ENCODE measurements around the gene DRAXIN. TPM values are rescaled to one million over a fixed set of nuclear protein-coding genes. Genes with fewer than 3 reads are reported as not detected.

Gene DRAXIN
- total RNA-seq, 2 experiments from 2014 or later: 0.15 to 0.19 TPM

GRCh38 chr1:11682287-11682771 lies 9.2 kb upstream of the DRAXIN start:
- no peaks in the 10 kb centered on the region for H3K79me2 ChIP-seq (ENCODE audit: insufficient read depth, low read depth, low read length)
- H3K36me3 ChIP-seq (ENCODE audit: insufficient read depth, low read length): peaks cover 7% of the 10 kb centered on the region; the same call in 1 of the 2 replicates
- H4K20me1 ChIP-seq (ENCODE audit: insufficient read depth, low read length): no peaks in the 10 kb centered on the region
- BruUV-seq (replicated peaks): no TSS peak
- no peaks in the 10 kb centered on the region for H3K9me3 ChIP-seq (ENCODE audit: low read length)
- no peak for TF ChIP-seq EZH2phosphoT487 (IDR thresholded peaks at IDR 0.05; ENCODE audit: borderline replicate concordance, low read depth, low read length)
- TF ChIP-seq, protein P1, sequence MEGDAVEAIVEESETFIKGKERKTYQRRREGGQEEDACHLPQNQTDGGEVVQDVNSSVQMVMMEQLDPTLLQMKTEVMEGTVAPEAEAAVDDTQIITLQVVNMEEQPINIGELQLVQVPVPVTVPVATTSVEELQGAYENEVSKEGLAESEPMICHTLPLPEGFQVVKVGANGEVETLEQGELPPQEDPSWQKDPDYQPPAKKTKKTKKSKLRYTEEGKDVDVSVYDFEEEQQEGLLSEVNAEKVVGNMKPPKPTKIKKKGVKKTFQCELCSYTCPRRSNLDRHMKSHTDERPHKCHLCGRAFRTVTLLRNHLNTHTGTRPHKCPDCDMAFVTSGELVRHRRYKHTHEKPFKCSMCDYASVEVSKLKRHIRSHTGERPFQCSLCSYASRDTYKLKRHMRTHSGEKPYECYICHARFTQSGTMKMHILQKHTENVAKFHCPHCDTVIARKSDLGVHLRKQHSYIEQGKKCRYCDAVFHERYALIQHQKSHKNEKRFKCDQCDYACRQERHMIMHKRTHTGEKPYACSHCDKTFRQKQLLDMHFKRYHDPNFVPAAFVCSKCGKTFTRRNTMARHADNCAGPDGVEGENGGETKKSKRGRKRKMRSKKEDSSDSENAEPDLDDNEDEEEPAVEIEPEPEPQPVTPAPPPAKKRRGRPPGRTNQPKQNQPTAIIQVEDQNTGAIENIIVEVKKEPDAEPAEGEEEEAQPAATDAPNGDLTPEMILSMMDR (conservative IDR thresholded peaks at IDR 0.05; ENCODE audit: low read length): no peak
- CTCF ChIA-PET (ENCODE audit: unreplicated experiment): interaction anchor here (0.7 to 1.3 kb wide), 2 partner anchors 29 to 33 kb away, joined by 3 to 4 read pairs; no protein-coding TSS in a partner anchor
- H3K27ac ChIP-seq (ENCODE audit: low read depth, low read length, poor library complexity, severe bottlenecking): peak overlapping the region; percentile 95
- H2AFZ ChIP-seq (ENCODE audit: low read length): peak overlapping the region; percentile 96
- POLR2A ChIA-PET: interaction anchor here (0.6 to 2.2 kb wide), 6 partner anchors 12 to 400 kb away, joined by 4 to 16 read pairs (median 5); partner anchors contain the start of genes AGTRAP and FBXO2
- intact Hi-C loops (cut with micrococcal nuclease; ENCODE audit: unreplicated experiment): loop anchor here (5.0 kb wide), 1 partner anchor 35 kb away; no protein-coding TSS in a partner anchor
- peaks cover 27% of the 10 kb centered on the region for H3K4me1 ChIP-seq (ENCODE audit: insufficient read depth, low read length, poor library complexity, severe bottlenecking)
- no peak for DNase-seq (ENCODE audit: low spot score)
- H3K4me2 ChIP-seq (ENCODE audit: low read length): peak overlapping the region; percentile 100
- no peaks in the 10 kb centered on the region for H3K9me2 ChIP-seq (ENCODE audit: insufficient read depth, low read length)
- H3K4me3 ChIP-seq (ENCODE audit: low read depth, low read length, poor library complexity, severe bottlenecking): peak overlapping the region; percentile 86

GRCh38 chr1:11682799-11683198 lies 8.7 kb upstream of the DRAXIN start:
- no peaks in the 10 kb centered on the region for H3K9me2 ChIP-seq (ENCODE audit: insufficient read depth, low read length)
- H3K4me1 ChIP-seq (ENCODE audit: insufficient read depth, low read length, poor library complexity, severe bottlenecking): peaks cover 27% of the 10 kb centered on the region
- no peaks in the 10 kb centered on the region for H4K20me1 ChIP-seq (ENCODE audit: insufficient read depth, low read length)
- TF ChIP-seq, protein P1 (conservative IDR thresholded peaks at IDR 0.05; ENCODE audit: low read length): no peak
- no peak for TF ChIP-seq EZH2phosphoT487 (IDR thresholded peaks at IDR 0.05; ENCODE audit: borderline replicate concordance, low read depth, low read length)
- H2AFZ ChIP-seq (ENCODE audit: low read length): peak overlapping the region; percentile 96; the same call in 1 of the 2 replicates
- H3K79me2 ChIP-seq (ENCODE audit: insufficient read depth, low read depth, low read length): no peaks in the 10 kb centered on the region
- no peak for DNase-seq (ENCODE audit: low spot score)
- H3K4me2 ChIP-seq (ENCODE audit: low read length): peak overlapping the region; percentile 100
- no TSS peak for BruUV-seq (replicated peaks)
- H3K27ac ChIP-seq (ENCODE audit: low read depth, low read length, poor library complexity, severe bottlenecking): no peak overlapping the region
- H3K36me3 ChIP-seq (ENCODE audit: insufficient read depth, low read length): peaks cover 5% of the 10 kb centered on the region; the same call in 1 of the 2 replicates
- ChIA-PET POLR2A (interaction anchor here (0.6 to 2.2 kb wide), 6 partner anchors 10 to 53 kb away, joined by 3 to 16 read pairs (median 5); partner anchors contain the start of genes AGTRAP and FBXO2), CTCF (ENCODE audit: unreplicated experiment) (interaction anchor here (1.3 kb wide), 1 partner anchor 32 kb away, joined by 4 read pairs; no protein-coding TSS in a partner anchor)
- intact Hi-C loops (cut with micrococcal nuclease; ENCODE audit: unreplicated experiment): loop anchor here (5.0 kb wide), 1 partner anchor 35 kb away; no protein-coding TSS in a partner anchor
- H3K4me3 ChIP-seq (ENCODE audit: low read depth, low read length, poor library complexity, severe bottlenecking): no peak overlapping the region
- no peaks in the 10 kb centered on the region for H3K9me3 ChIP-seq (ENCODE audit: low read length)

GRCh38 chr1:11684070-11684469 lies 7.4 kb upstream of the DRAXIN start:
- no peak for DNase-seq (ENCODE audit: low spot score)
- H3K4me2 ChIP-seq (ENCODE audit: low read length): no peak overlapping the region
- no peaks in the 10 kb centered on the region for H3K36me3 ChIP-seq (ENCODE audit: insufficient read depth, low read length)
- ChIA-PET CTCF (ENCODE audit: unreplicated experiment) (no interaction called here), POLR2A (interaction anchor here (0.7 to 0.9 kb wide), 2 partner anchors 35 to 698 kb away, joined by 3 read pairs; no protein-coding TSS in a partner anchor)
- no peak overlapping the region for H2AFZ ChIP-seq (ENCODE audit: low read length)
- no peak for TF ChIP-seq EZH2phosphoT487 (IDR thresholded peaks at IDR 0.05; ENCODE audit: borderline replicate concordance, low read depth, low read length)
- TF ChIP-seq, protein P1 (conservative IDR thresholded peaks at IDR 0.05; ENCODE audit: low read length): no peak
- H3K4me3 ChIP-seq (ENCODE audit: low read depth, low read length, poor library complexity, severe bottlenecking): no peak overlapping the region
- H4K20me1 ChIP-seq (ENCODE audit: insufficient read depth, low read length): no peaks in the 10 kb centered on the region
- no peak overlapping the region for H3K27ac ChIP-seq (ENCODE audit: low read depth, low read length, poor library complexity, severe bottlenecking)
- BruUV-seq (replicated peaks): no TSS peak
- no peaks in the 10 kb centered on the region for H3K9me2 ChIP-seq (ENCODE audit: insufficient read depth, low read length)
- peaks cover 27% of the 10 kb centered on the region for H3K4me1 ChIP-seq (ENCODE audit: insufficient read depth, low read length, poor library complexity, severe bottlenecking)
- intact Hi-C loops (cut with micrococcal nuclease; ENCODE audit: unreplicated experiment): loop anchor here (5.0 kb wide), 1 partner anchor 33 kb away; no protein-coding TSS in a partner anchor
- H3K9me3 ChIP-seq (ENCODE audit: low read length): no peaks in the 10 kb centered on the region
- no peaks in the 10 kb centered on the region for H3K79me2 ChIP-seq (ENCODE audit: insufficient read depth, low read depth, low read length)

Data from OCI-LY7 (cell line).